Neural cell (in vitro differentiated cells): ENCODE results near the gene LSM10. TPM values are rescaled to one million over a fixed set of nuclear protein-coding genes. Genes with fewer than 3 reads are reported as not detected.

Experiments used
- H2AFZ ChIP-seq: fragments of 200-600, 300-800 bp; sonication (generic), shearing (Covaris generic); 2 replicates; pipeline ENCODE4 v1.6.0; 2014; ENCODE audit warnings: low read depth, mild to moderate bottlenecking, antibody characterized with exemption, low read length, moderate library complexity
- H3F3A ChIP-seq: fragments of 200-600 bp; shearing (Covaris generic); 2 replicates; pipeline ENCODE4 v1.6.1; 2016; ENCODE audit warnings: mild to moderate bottlenecking, moderate library complexity, mixed read lengths, antibody characterized with exemption, low read length; ENCODE audit not compliant: insufficient read depth, poor library complexity, severe bottlenecking
- H3K27ac ChIP-seq: fragments of 200-600, 300-800 bp; sonication (generic), shearing (Covaris generic); 2 replicates; pipeline ENCODE4 v1.5.1; 2014; ENCODE audit warnings: mild to moderate bottlenecking, low read length, moderate library complexity
- H3K27me3 ChIP-seq: fragments of 300-800, 200-600 bp; sonication (generic), shearing (Covaris generic); 2 replicates; pipeline ENCODE4 v1.6.0; 2014; ENCODE audit warnings: mild to moderate bottlenecking, low read depth, low read length, moderate library complexity; ENCODE audit not compliant: insufficient read depth
- H3K36me3 ChIP-seq: fragments of 300-800, 200-600 bp; sonication (generic), shearing (Covaris generic); 2 replicates; pipeline ENCODE4 v1.5.1; 2014; ENCODE audit warnings: mild to moderate bottlenecking, antibody characterized with exemption, low read length, moderate library complexity; ENCODE audit not compliant: insufficient read depth
- H3K4me2 ChIP-seq: fragments of 300-800, 200-600 bp; sonication (generic), shearing (Covaris generic); 2 replicates; pipeline ENCODE4 v1.6.0; 2014; ENCODE audit warnings: mild to moderate bottlenecking, low read length
- H3K4me3 ChIP-seq: fragments of 300-800, 200-600 bp; sonication (generic), shearing (Covaris generic); 2 replicates; pipeline ENCODE4 v1.5.1; 2014; ENCODE audit warnings: mild to moderate bottlenecking, low read length, moderate library complexity
- H3K79me2 ChIP-seq: fragments of 200-600 bp; shearing (Covaris generic); replicated peaks from 2 replicates; pipeline ENCODE4 v1.6.0; 2014; ENCODE audit warnings: mild to moderate bottlenecking, low read length, moderate library complexity; ENCODE audit not compliant: insufficient read depth
- H3K9ac ChIP-seq: fragments of 300-800, 200-600 bp; sonication (generic), shearing (Covaris generic); 2 replicates; pipeline ENCODE4 v1.6.1; 2016; ENCODE audit warnings: mild to moderate bottlenecking, low read length, mixed read lengths
- H3K9me2 ChIP-seq: fragments of 200-600 bp; shearing (Covaris generic); 2 replicates; pipeline ENCODE4 v1.6.1; 2016; ENCODE audit warnings: mild to moderate bottlenecking, low read length, mixed read lengths; ENCODE audit not compliant: insufficient read depth
- H3K9me3 ChIP-seq: fragments of 200-600, 300-800 bp; sonication (generic), shearing (Covaris generic); 2 replicates; pipeline ENCODE4 v1.6.1; 2016; ENCODE audit warnings: mild to moderate bottlenecking, mixed run types, low read length, moderate library complexity, mixed read lengths
- H4K20me1 ChIP-seq: fragments of 200-600 bp; shearing (Covaris generic); 2 replicates; pipeline ENCODE4 v1.6.1; 2016; ENCODE audit warnings: mild to moderate bottlenecking, mixed run types; ENCODE audit not compliant: insufficient read depth
- CTCF ChIP-seq: fragments of 450-650 bp; IDR thresholded peaks from 2 replicates; pipeline ENCODE4 v1.5.1; 2014; ENCODE audit warnings: antibody characterized with exemption, mild to moderate bottlenecking, moderate library complexity; ENCODE audit not compliant: poor library complexity, severe bottlenecking
- EP300 ChIP-seq: fragments of 450-650 bp; conservative IDR thresholded peaks from 2 replicates; pipeline ENCODE4 v1.6.1; 2014; ENCODE audit warnings: antibody characterized with exemption, mild to moderate bottlenecking, moderate library complexity; ENCODE audit not compliant: poor library complexity, severe bottlenecking
- EZH2 ChIP-seq: fragments of 200-600, 300-800 bp; shearing (Covaris generic), sonication (generic); IDR thresholded peaks from 2 replicates; pipeline ENCODE4 v1.6.1; 2014; ENCODE audit warnings: antibody characterized with exemption, low read length, borderline replicate concordance, mild to moderate bottlenecking; ENCODE audit not compliant: insufficient read depth, poor library complexity, severe bottlenecking
- MXI1 ChIP-seq: fragments of 450-650 bp; conservative IDR thresholded peaks from 2 replicates; pipeline ENCODE4 v1.6.1; 2014; ENCODE audit warnings: antibody characterized with exemption, mild to moderate bottlenecking; ENCODE audit not compliant: poor library complexity, severe bottlenecking
- POLR2AphosphoS5 ChIP-seq: IDR thresholded peaks from 2 replicates; pipeline ENCODE4 v1.6.1; 2012
- RAD21 ChIP-seq: fragments of 450-650 bp; conservative IDR thresholded peaks from 2 replicates; pipeline ENCODE4 v1.6.1; 2014; ENCODE audit warnings: antibody characterized with exemption, mild to moderate bottlenecking, moderate library complexity
- REST ChIP-seq: IDR thresholded peaks from 2 replicates; pipeline ENCODE4 v1.6.1; 2012; ENCODE audit warnings: borderline replicate concordance
- SMC3 ChIP-seq: fragments of 450-650 bp; conservative IDR thresholded peaks from 2 replicates; pipeline ENCODE4 v1.6.1; 2014; ENCODE audit warnings: antibody characterized with exemption, mild to moderate bottlenecking, moderate library complexity; ENCODE audit not compliant: poor library complexity
- TAF1 ChIP-seq: IDR thresholded peaks from 2 replicates; pipeline ENCODE4 v1.6.1; 2012; ENCODE audit warnings: low read depth
- polyA plus RNA-seq: library from polyadenylated mRNA; depleted of rRNA; stranded (reverse); fragments of >200 nt; gene quantifications from 2 replicates; pipeline ENCODE4 v1.2.3, GENCODE V29; 2014

The LSM10 gene
- polyA plus RNA-seq, 1 donor from 2014 or later: 1.3 TPM

GRCh38 chr1:36438715-36439114 lies 41.0 kb upstream of the LSM10 start:
- no peak overlapping the region for H3K27ac ChIP-seq
- no peaks in the 10 kb centered on the region for H3K9me2 ChIP-seq
- H2AFZ ChIP-seq: no peak overlapping the region
- H3K79me2 ChIP-seq: no peaks in the 10 kb centered on the region
- no peak overlapping the region for H3K9ac ChIP-seq
- H3K4me2 ChIP-seq: no peak overlapping the region
- H4K20me1 ChIP-seq: no peaks in the 10 kb centered on the region
- H3K27me3 ChIP-seq: no peaks in the 10 kb centered on the region
- H3K9me3 ChIP-seq: no peaks in the 10 kb centered on the region
- no peaks in the 10 kb centered on the region for H3K36me3 ChIP-seq
- no peak for TF ChIP-seq MXI1
- no peak for TF ChIP-seq POLR2AphosphoS5
- no peak for TF ChIP-seq EP300
- no peak for TF ChIP-seq RAD21
- no peak for TF ChIP-seq TAF1
- no peak for TF ChIP-seq SMC3
- H3K4me3 ChIP-seq: no peak overlapping the region
- no peaks in the 10 kb centered on the region for H3F3A ChIP-seq

- no peaks in the 10 kb centered on the region for H3K9me3 ChIP-seq
- H3K4me3 ChIP-seq: no peak overlapping the region
- no peaks in the 10 kb centered on the region for H3F3A ChIP-seq
- H3K4me2 ChIP-seq: no peak overlapping the region
- no peak for TF ChIP-seq SMC3
- no peak for TF ChIP-seq CTCF
- TF ChIP-seq MXI1: no peak
- no peak for TF ChIP-seq POLR2AphosphoS5
- TF ChIP-seq RAD21: no peak
- no peak for TF ChIP-seq EZH2
- no peak for TF ChIP-seq EP300
- no peak for TF ChIP-seq TAF1
- no peak for TF ChIP-seq REST
- no peaks in the 10 kb centered on the region for H4K20me1 ChIP-seq
- H3K79me2 ChIP-seq: no peaks in the 10 kb centered on the region
- no peaks in the 10 kb centered on the region for H3K27me3 ChIP-seq
- no peak overlapping the region for H2AFZ ChIP-seq
- no peaks in the 10 kb centered on the region for H3K9me2 ChIP-seq
- H3K9ac ChIP-seq: no peak overlapping the region
- no peaks in the 10 kb centered on the region for H3K36me3 ChIP-seq
- H3K27ac ChIP-seq: no peak overlapping the region
These were observed 39.1 kb upstream of the LSM10 start for GRCh38 chr1:36436821-36437220.

DNA sequence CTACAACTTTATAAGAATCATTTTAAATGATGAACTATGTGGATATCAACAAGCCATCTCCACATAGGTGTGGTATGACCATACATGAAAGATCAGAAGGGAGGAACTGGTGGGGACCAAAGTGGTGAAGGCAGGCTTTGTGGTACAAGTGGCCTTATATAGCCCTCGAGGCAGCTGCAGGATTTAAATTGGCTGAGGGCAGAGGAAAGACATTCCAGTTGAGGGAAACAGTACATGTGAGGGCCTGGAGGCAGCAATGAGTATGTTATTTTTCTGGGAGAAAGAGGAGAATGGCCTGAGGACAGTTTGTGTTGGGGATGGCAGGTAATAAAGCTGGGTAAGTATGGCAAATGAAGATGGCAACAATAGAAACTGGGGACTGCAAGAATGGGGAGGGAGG lies 35.4 kb upstream of the LSM10 start:
- H3K36me3 ChIP-seq: no peaks in the 10 kb centered on the region
- H3K27ac ChIP-seq: no peak overlapping the region
- H3K9me2 ChIP-seq: no peaks in the 10 kb centered on the region
- H3K79me2 ChIP-seq: no peaks in the 10 kb centered on the region
- no peaks in the 10 kb centered on the region for H3F3A ChIP-seq
- no peak overlapping the region for H3K4me3 ChIP-seq
- no peak overlapping the region for H3K9ac ChIP-seq
- H3K27me3 ChIP-seq: no peaks in the 10 kb centered on the region
- H4K20me1 ChIP-seq: no peaks in the 10 kb centered on the region
- H3K9me3 ChIP-seq: no peaks in the 10 kb centered on the region
- TF ChIP-seq POLR2AphosphoS5: no peak
- TF ChIP-seq EZH2: no peak
- TF ChIP-seq RAD21: no peak
- no peak for TF ChIP-seq MXI1
- H2AFZ ChIP-seq: no peak overlapping the region
- H3K4me2 ChIP-seq: no peak overlapping the region
